ENCODE results near the gene CCND2. TPM values are rescaled to one million over a fixed set of nuclear protein-coding genes. Genes with fewer than 3 reads are reported as not detected.

CCND2 gene
- total RNA-seq, 1 donor from 2014 or later: 115 TPM

GRCh38 chr12:4271717-4272423 lies 1.7 kb upstream of the CCND2 start:
- FAIRE-seq (no peak), DNase-seq (ENCODE audit: low read depth) (peak; percentile 80)
- peak overlapping the region; percentile 41 for H3K4me3 ChIP-seq (ENCODE audit: low read depth, low read length)
- H3K27me3 ChIP-seq (ENCODE audit: control insufficient read depth, insufficient read depth, low read length): peaks cover 25% of the 10 kb centered on the region
- no peak for TF ChIP-seq CTCF (IDR thresholded peaks at IDR 0.05; ENCODE audit: insufficient read depth, low read length, severe bottlenecking)
- H3K36me3 ChIP-seq (ENCODE audit: control insufficient read depth, insufficient read depth, low read length): peaks cover 6% of the 10 kb centered on the region

GRCh38 chr12:4272424-4273272 lies 914 bp upstream of the CCND2 start:
- FAIRE-seq: no peak
- DNase-seq (ENCODE audit: low read depth): peak; percentile 13
- Histone ChIP-seq H3K4me3 (ENCODE audit: low read depth, low read length) (peak overlapping the region; percentile 41), H3K27me3 (ENCODE audit: control insufficient read depth, insufficient read depth, low read length) (peaks cover 23% of the 10 kb centered on the region), H3K36me3 (ENCODE audit: control insufficient read depth, insufficient read depth, low read length) (peaks cover 8% of the 10 kb centered on the region)
- TF ChIP-seq CTCF (IDR thresholded peaks at IDR 0.05; ENCODE audit: insufficient read depth, low read length, severe bottlenecking): no peak

- H3K4me3 ChIP-seq (ENCODE audit: low read depth, low read length): peak overlapping the region; percentile 95
- H3K36me3 ChIP-seq (ENCODE audit: control insufficient read depth, insufficient read depth, low read length): peaks cover 10% of the 10 kb centered on the region
- FAIRE-seq (no peak), DNase-seq (ENCODE audit: low read depth) (no peak)
- peaks cover 23% of the 10 kb centered on the region for H3K27me3 ChIP-seq (ENCODE audit: control insufficient read depth, insufficient read depth, low read length)
- no peak for TF ChIP-seq CTCF (IDR thresholded peaks at IDR 0.05; ENCODE audit: insufficient read depth, low read length, severe bottlenecking)
Observed at GRCh38 chr12:4273273-4273651, 300 bp upstream of the CCND2 start.

DNA sequence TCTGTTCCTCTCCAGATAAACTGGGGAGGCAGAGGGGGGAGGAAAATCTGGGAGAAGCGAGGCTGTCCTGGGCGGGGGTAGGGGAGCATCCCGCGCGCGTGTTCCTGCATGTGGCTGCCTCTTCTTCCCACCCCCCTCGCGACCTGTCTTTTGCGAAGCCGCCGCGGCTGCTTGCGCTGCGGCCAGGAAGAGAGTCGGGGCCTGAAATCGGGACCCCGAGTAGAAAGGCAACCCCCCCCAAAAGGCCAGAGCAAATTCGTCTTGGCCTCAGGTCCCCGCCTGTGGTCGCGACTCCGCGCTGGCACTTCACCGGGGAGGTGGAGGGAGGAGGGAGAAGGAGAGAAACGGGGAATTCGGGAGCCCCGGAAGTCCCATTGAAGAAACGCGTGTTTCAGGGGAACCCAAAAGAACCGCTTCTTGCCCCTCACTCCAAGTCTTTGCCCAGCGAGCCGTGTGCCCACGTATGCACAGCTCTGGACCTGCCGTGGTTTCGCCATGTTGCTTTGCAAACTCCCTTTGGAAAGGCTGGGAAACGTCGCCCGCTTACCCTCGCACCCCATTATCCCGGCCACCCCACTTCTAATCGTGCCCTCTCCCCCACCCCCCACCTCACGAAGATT lies 944 bp downstream of the CCND2 start:
- FAIRE-seq (no peak), DNase-seq (ENCODE audit: low read depth) (peak; percentile 12)
- H3K27me3 ChIP-seq (ENCODE audit: control insufficient read depth, insufficient read depth, low read length): peaks cover 16% of the 10 kb centered on the region
- TF ChIP-seq CTCF (IDR thresholded peaks at IDR 0.05; ENCODE audit: insufficient read depth, low read length, severe bottlenecking): no peak
- H3K4me3 ChIP-seq (ENCODE audit: low read depth, low read length): peak overlapping the region; percentile 95
- H3K36me3 ChIP-seq (ENCODE audit: control insufficient read depth, insufficient read depth, low read length): peaks cover 20% of the 10 kb centered on the region

DNA sequence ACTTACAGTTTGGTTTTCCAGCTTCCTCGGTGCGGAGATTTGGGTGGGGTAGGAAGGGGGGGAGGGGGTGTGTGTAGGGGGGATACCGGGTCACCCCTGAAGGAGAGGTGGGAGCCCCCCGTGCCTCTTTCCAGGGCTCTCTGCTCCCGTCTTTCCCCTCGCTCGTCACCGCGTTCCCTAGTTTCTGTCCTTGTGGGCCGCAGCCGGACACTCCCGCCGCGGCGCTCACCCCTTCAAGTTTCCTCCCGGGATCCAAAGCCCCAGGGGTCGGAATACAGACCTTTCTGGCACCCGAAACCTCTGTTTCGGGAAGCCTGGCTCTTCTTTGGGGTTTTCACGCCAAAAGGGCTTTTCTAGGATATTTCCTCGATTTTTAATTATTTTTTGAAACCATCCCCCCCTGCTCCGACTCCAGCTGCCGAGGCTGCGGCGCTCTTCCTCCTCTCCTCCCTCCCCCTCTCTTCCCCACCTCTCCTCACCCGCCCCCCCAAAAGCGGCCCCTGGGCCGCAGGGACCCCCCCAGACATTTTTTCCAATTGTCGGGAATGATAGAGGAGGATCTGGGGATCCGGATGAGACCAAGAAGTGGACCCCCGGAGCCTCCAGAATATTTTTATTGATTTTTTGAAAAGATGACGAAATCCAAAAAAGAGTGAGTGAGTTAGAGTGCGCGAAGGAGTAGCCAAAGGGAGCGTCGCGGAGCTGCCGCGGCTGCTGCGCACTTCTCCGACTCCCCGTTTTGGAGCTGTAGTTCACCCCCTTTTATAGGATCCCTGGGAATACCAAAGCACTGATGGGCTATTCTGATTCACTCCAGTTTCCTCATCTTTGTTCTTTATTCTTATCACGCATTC lies 1.7 kb downstream of the CCND2 start:
- peak; percentile 47 for DNase-seq (ENCODE audit: low read depth)
- no peak for FAIRE-seq
- TF ChIP-seq CTCF (IDR thresholded peaks at IDR 0.05; ENCODE audit: insufficient read depth, low read length, severe bottlenecking): no peak
- Histone ChIP-seq H3K36me3 (ENCODE audit: control insufficient read depth, insufficient read depth, low read length) (peaks cover 26% of the 10 kb centered on the region), H3K27me3 (ENCODE audit: control insufficient read depth, insufficient read depth, low read length) (peaks cover 10% of the 10 kb centered on the region), H3K4me3 (ENCODE audit: low read depth, low read length) (peak overlapping the region; percentile 95)

Measured in bronchial epithelial cell (primary cell).